ENCODE measurements around the gene BDKRB1. TPM values are rescaled to one million over a fixed set of nuclear protein-coding genes. Genes with fewer than 3 reads are reported as not detected.

BDKRB1 gene
- total RNA-seq, 4 donors from 2014 or later = 0.63 to 2.4 (median 2.2) TPM; not detected in 1

- WGBS, 2 donors = 79% methylated on average over 9 of the region's 9 CpGs
- H3K27ac ChIP-seq = no peak overlapping the region
- H3K4me1 ChIP-seq = no peaks in the 10 kb centered on the region
- peaks cover 0 to 81% (median 0%) of the 10 kb centered on the region in 3 donors for H3K36me3 ChIP-seq
- no peaks in the 10 kb centered on the region for H3K27me3 ChIP-seq
- no peaks in the 10 kb centered on the region for H3K9me3 ChIP-seq
- TF ChIP-seq POLR2A (IDR thresholded peaks at IDR 0.05) = no peak
- no peak for TF ChIP-seq CTCF (IDR thresholded peaks at IDR 0.05)
- no peak for TF ChIP-seq EP300 (IDR thresholded peaks at IDR 0.05)
- H3K4me3 ChIP-seq = no peak overlapping the region
- no peak for DNase-seq (ENCODE audit: low spot score in 2 of 2)
Observed at GRCh38 chr14:96304956-96305355, 48.9 kb downstream of the BDKRB1 start.

GRCh38 chr14:96307434-96307833, 51.4 kb downstream of the BDKRB1 start:
- peaks cover 0 to 83% (median 0%) of the 10 kb centered on the region in 3 donors for H3K36me3 ChIP-seq
- no peak for DNase-seq (ENCODE audit: low spot score in 2 of 2)
- 86% methylated on average over 4 of the region's 4 CpGs for WGBS, 2 donors

GRCh38 chr14:96309133-96309895, 53.3 kb downstream of the BDKRB1 start:
- WGBS, 2 donors = 88 to 89% methylated on average over 8 of the region's 8 CpGs

More at GRCh38 chr14:96307434-96307833, 51.4 kb downstream of the BDKRB1 start:
- Histone ChIP-seq H3K27me3 (no peaks in the 10 kb centered on the region), H3K4me3 (no peak overlapping the region), H3K9me3 (no peaks in the 10 kb centered on the region), H3K4me1 (no peaks in the 10 kb centered on the region), H3K27ac (no peak overlapping the region)
- no peak for TF ChIP-seq CTCF (IDR thresholded peaks at IDR 0.05)

GRCh38 chr14:96309896-96310330, 53.9 kb downstream of the BDKRB1 start:
- Histone ChIP-seq H3K9me3 (no peaks in the 10 kb centered on the region), H3K36me3 (peaks cover 2 to 86% (median 8%) of the 10 kb centered on the region in 3 donors), H3K4me3 (no peak overlapping the region), H3K4me1 (no peaks in the 10 kb centered on the region), H3K27me3 (no peaks in the 10 kb centered on the region), H3K27ac (no peak overlapping the region)
- WGBS, 2 donors = 63 to 73% methylated on average over 5 of the region's 5 CpGs
- no peak for TF ChIP-seq POLR2A (IDR thresholded peaks at IDR 0.05)
- TF ChIP-seq CTCF (IDR thresholded peaks at IDR 0.05) = no peak
- no peak for TF ChIP-seq EP300 (IDR thresholded peaks at IDR 0.05)
- DNase-seq (ENCODE audit: low spot score in 2 of 2) = no peak

More at GRCh38 chr14:96309133-96309895, 53.3 kb downstream of the BDKRB1 start:
- Histone ChIP-seq H3K27me3 (no peaks in the 10 kb centered on the region), H3K9me3 (no peaks in the 10 kb centered on the region), H3K4me3 (no peak overlapping the region), H3K27ac (no peak overlapping the region), H3K4me1 (no peaks in the 10 kb centered on the region), H3K36me3 (peaks cover 2 to 84% (median 8%) of the 10 kb centered on the region in 3 donors)
- TF ChIP-seq EP300 (IDR thresholded peaks at IDR 0.05) (no peak), CTCF (IDR thresholded peaks at IDR 0.05) (no peak), POLR2A (IDR thresholded peaks at IDR 0.05) (no peak)
- no peak for DNase-seq (ENCODE audit: low spot score in 2 of 2)

- H3K4me3 ChIP-seq = no peak overlapping the region
- no peaks in the 10 kb centered on the region for H3K9me3 ChIP-seq
- no peak overlapping the region for H3K27ac ChIP-seq
- no peak for TF ChIP-seq CTCF (IDR thresholded peaks at IDR 0.05)
- no peak for TF ChIP-seq EP300 (IDR thresholded peaks at IDR 0.05)
- no peak for TF ChIP-seq POLR2A (IDR thresholded peaks at IDR 0.05)
- DNase-seq (ENCODE audit: low spot score in 2 of 2) = no peak
- no peaks in the 10 kb centered on the region for H3K27me3 ChIP-seq
- H3K4me1 ChIP-seq = no peaks in the 10 kb centered on the region
- H3K36me3 ChIP-seq = peaks cover 2 to 89% (median 8%) of the 10 kb centered on the region in 3 donors
- 88 to 90% methylated on average over 6 of the region's 6 CpGs for WGBS, 2 donors
Observed at GRCh38 chr14:96310906-96311305, 54.9 kb downstream of the BDKRB1 start.

Measured in tibial nerve (tissue), 4 donors.